ENCODE results near the gene MYO10.
"Not testable (repeated sequence)": the region's sequence is repeated elsewhere in the genome, so short reads cannot be mapped to it uniquely, and the experiment has no call there.

Gene MYO10

DNA sequence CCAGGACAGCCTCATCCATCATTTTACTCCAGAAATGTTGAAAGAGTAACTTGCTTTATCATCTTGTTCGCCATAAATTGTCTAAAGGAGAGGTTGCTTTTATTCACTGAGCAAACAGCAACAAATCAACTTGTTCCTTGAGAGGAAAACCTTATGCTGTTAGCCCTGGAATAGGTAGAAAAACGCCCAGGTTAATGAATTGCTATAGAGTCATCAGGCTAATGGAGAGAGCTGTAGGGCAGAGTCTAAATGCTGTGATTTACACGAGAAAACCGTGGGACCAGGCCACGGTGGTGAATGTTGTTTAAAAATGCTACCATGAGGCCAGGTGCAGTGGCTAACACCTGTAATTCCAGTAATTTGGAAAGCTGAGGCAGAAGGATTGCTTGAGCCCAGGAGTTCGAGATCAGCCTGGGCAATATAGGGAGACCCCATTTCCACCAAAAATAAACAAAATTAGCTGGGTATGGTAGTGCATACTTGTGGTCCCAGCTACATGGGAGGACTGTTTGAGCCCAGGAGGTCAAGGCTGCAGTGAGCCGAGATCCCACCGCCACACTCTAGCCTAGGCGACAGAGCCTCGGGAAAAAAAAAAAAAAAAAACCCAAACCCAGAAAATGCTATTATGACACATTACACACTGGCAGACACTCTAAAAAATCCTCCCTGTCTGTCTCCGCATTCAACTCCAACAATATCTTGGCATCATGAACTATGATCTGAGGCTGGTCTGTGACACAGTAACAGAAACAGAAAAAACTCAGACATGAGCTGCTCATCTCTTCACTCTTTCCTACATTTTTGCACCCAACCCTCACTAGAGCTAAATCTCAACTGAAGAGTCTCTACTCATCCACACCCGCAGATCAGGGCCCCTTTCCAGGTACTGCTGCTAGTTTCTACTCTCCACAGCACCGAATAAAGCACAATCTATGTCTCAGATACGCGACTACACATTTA lies 200.7 kb downstream of the MYO10 start:
- no peak for DNase-seq

DNA sequence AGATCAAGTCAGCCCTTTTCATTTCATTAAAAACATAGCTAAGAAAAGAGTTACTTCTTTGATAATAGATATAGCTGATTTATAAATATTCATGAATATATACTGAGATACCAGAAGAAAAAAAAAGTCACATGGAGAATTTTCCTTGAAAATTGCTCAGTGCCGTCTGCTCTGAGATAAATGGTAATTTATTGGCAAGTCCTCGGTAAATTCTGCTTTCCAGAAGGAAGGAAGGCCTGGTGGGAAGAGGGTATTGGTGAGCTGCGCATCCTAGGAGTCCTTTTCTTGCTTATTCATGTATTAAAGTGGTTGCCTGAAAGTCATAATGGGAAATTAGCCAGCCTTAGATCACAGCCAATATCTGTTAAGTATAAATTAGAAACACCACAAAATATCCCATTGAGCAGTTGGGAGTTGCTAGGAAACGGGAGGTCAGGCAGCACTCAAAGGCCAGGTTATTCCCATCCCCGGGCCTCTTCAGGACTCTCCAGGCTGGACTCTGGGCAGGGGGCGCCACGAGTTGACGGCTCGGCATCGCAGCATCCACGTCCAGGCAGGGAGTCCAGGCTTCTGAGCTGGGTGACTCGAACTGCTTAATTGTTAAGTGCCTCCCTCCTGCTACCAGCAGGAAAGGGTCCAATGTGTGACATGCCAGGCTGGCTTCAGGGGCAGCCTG lies 202.6 kb downstream of the MYO10 start:
- DNase-seq: peak; percentile 73

DNA sequence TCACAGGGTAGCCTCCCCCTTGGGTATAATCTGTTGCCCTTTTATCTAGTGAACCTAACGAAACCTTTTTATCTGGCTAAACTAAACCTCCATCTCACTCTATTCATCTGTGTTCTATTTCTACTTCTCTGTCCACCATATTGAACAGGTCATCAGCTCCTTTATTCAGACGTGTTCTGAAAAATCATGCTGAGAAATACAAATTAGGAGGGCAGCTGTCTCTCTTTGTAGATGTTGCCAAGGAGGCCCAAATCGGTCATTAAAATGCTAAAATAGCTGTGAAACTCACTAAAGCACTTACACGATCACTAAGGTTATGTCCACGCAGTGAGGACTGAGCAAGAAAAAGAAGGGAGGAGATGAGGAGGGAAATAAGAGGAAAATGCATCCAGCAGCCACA lies 203.7 kb downstream of the MYO10 start:
- DNase-seq: no peak

DNA sequence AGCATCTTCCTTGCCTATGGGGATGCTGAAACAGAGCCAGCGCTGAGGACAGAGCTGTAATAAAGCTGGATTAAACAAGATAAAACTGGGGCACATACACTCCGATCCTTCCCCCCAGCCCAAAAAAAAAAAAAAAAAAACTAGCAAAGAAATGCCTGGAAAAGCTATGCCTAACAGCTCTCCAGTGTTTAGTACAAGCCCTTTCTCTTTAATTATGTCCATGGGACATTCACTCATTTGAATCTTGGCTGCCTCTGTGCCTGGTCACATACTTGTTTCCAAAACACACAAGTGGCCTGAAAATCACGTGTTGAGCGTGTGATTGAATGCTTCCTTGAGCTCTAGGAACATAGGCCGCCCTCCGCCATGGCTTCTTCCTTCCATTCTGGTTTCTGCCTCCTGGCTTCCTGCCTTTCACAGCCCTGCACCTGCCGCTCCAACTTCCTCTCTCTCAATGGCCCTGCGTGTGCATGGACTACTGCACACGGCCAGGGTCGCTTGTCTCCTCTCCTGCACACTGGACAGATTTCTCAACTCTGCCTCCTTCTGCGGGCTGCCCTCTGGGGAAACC lies 208.2 kb downstream of the MYO10 start:
- DNase-seq: no peak

DNA sequence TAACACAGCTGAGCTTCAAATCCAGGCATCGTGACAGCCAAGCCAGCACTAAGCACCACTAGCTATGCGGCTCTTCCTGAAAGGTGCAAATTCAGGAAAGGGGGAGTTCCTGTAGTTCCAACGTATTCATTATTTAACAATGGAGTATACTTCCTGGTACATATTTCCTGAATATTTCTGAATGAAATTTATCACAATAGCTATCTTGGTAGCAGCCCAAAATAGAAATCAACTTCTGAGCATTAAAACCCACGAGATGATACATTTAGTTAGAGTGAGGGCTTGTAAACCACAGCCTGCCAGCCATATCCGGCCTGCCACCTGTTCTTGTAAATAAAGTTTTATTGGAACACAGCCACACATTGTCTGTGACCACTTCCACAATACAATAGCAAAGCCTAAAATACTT lies 209.5 kb downstream of the MYO10 start:
- DNase-seq: no peak

DNA sequence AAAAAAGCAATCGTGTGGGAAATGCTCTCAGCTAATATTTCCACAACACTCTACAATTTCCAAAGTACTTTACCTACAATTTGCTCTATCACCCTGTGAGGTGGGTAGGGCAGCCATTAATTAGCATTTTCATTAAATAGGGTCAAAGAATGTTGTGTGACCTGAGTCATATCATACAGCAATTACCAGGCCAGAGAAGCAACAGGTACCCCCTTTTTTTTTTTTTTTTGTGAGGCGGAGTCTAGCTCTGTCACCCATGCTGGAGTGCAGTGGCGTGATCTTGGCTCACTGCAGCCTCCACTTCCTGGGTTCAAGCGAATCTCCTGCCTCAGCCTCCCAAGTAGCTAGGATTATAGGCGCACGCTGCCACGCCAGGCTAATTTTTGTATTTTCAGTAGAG lies 210.5 kb downstream of the MYO10 start:
- DNase-seq: no peak

DNA sequence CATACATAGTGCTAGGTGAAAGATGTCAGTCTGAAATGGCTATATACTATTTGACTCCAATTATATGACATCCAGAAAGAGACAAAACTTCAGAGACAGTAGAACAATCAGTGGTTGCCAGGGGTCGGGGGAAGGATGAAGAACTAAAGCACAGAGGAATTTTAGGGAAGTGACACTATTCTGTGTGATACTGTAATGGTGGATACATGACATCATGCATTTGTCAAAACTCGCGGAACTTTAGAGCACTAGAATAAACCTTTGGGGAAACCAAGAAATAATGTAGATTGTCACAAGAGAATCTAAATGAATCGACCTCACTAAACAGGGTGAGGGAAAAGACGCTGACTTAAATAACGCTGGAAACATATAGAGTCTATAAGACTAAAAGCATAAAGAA lies 212.3 kb downstream of the MYO10 start:
- no peak for DNase-seq

DNA sequence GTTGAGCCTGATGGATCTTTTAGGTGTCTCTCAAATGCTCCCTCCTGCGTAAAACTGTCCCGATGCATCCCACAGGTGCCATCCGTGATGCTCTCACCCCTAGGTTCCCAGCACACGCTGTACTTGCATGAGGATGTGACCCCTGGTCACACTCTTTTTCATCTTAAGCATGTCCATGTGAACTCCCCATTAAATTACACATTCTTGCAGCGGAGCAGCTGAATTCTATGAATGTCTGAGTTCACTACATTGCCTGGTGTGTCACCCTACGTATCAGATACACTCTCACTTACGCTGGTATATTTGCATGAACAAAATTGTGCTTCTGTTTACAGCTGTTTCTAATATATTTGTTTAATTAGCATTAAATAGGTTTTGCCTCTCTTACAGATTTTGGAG lies 214.0 kb downstream of the MYO10 start:
- no peak for DNase-seq

DNA sequence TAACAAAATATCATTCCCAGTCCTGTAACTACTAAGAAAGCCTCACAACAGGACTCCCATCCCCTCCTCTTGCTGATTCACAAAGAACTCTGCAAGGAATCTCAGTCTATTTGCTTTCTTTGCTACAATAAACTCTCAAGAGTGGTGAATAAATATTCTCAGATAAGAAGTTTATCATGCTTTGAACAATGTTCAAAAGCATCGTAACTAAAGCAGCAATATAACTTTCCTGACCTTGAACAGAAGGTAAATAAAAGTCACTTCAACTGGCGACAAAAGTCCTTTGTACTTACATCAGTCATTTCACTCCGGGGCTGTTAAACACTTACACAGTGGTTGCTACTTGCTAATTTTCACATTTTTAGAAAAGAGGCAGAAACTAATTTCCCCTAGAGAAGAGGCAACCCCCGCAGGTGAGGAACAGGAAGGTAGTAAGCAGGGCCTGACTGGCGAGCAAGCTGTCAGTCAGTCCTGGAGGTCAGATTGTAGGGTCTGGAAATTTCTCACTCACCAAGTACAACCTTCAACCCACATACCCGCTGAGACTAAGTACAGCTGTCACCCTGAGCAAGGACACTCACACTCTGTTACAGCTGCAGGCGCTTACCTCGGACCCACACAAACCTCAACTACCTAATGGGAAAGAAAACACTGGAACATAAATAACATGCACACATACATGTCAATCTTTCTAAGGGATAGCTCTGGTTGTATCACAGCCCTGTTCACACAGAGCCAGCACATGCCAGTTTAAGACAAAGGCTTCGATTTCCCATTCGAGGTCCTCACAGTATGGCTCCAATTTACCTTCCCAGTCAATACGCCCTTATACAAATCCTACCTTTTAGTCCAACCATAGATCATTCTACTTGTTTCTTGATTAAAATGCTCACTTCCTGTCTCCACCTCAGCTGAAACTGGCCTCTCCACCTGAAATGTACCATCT lies 214.7 kb downstream of the MYO10 start:
- no peak for DNase-seq

DNA sequence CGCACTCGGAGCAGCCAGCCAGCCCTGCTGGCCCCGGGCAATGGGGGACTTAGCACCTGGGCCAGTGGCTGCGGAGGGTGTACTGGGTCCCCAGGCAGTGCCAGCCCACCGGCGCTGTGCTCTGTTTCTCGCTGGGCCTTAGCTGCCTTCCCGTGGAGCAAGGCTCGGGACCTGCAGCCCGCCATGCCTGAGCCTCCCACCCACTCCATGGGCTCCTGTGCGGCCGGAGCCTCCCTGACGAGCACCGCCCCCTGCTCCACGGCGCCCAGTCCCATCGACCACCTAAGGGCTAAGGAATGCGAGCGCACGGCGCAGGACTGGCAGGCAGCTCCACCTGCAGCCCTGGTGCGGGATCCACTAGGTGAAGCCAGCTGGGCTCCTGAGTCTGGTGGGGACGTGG lies 218.1 kb downstream of the MYO10 start:
- DNase-seq: not testable (repeated sequence)

DNA sequence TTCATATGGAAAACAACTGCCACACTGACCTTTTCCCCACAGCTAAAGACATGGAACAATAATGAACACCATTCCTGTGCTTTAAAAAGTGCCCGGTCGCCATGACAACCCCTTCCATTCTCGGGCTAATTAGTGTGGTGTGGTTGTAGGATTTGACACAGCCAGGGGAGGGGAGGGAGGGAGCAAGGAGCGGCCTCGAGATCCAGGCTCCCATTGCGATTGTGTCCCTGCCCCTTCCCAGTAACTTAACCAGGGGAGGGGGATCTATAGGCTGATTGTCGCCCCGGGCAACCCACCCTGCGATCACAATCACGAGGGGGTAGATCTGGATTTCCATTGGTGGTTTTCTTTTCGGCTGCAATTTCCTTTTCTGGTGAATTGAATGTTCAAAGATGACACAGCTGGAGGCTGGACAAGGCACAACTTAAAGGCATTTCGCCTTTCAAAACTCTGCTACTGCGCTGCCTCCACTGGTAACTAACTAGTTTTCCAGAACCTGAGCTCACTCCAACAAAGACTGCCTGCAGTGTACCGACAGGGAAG lies 222.6 kb downstream of the MYO10 start:
- peak; percentile 87 for DNase-seq

DNA sequence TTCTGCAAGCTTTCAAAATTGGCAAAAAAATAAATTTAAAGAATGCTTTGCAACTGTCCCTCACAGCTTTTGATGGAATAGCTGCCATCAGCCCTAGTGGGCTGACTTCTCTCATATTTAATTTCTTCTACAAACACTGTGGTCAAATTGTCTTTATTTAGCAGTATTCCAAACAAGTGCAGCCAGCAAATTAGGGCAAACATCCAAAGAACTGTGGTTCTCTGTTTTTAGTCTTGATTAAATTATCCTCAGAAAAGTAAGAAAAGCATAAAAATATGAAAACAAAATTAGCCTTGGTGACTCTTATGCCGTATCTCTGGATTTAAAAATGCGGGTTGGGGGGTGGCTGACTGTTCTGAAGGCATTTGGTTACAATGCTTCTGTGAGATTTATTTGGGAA lies 223.5 kb downstream of the MYO10 start:
- DNase-seq: no peak

DNA sequence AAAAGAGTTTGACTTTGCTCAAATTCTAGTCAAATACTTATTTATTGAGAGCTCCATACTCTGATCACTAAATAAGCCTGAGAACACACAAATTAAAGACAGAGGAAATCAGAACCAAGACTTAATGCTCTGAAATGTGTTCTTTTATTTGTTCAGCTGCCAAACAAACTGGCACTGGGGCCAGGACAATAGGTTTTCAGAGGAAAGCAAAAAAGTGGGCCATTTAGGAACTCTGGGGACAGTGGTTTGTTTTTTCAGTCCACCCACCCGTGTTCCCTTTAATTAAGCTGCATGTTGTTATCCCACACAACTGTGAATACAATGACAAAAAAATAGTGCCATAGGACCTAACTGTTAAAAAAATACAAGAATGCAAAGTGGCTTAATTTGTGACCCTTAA lies 223.9 kb downstream of the MYO10 start:
- no peak for DNase-seq

DNA sequence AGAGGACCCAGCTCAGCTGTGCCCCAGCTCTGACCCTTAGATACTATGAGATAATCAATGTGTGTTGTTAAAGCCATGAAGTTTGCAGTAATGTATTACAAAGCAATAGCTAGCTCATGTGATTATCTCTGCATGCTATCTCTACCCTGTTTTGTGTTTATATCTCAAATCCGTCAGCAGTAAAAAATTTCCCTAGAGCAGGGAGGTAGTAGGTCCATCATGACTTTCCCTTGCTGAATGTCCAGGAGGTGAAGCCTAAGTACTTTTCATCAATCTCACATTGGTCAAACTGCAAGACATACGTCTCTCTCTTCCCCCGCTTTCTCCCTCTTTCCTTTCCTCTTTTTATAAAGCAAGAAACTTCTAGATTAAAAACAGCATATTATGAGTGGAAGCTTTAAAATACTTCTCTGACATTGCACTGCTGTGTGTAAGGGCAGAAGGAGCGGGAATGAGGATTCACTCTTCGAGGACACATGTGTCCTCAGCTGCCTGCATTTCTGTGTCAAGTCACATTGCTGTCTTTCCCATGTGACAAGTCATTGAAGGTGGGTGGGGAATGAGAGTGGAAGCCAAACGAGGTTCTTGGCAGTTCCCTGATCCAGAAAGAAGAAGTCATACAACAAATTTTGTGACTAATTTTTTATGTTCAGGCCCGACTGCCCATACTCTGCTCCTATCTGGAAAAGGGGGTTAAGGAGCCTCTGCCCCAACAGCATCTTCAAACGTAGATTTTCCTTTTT lies 226.2 kb downstream of the MYO10 start:
- DNase-seq: no peak

DNA sequence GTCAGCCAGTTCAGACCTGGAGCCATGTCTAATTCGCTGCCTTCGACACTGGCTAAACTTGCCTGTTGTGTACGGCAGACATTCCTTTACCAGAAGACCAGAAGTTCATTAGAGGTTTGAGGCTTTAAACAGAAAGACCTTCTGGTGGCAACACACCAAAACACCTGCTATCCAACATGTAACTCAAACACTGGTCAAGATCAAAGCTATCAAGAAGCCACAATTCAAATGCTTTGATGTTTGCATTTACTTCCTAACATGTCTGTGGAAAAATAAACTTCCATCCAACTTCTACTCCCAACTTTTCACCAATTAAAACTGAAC lies 228.3 kb downstream of the MYO10 start:
- DNase-seq: no peak

DNA sequence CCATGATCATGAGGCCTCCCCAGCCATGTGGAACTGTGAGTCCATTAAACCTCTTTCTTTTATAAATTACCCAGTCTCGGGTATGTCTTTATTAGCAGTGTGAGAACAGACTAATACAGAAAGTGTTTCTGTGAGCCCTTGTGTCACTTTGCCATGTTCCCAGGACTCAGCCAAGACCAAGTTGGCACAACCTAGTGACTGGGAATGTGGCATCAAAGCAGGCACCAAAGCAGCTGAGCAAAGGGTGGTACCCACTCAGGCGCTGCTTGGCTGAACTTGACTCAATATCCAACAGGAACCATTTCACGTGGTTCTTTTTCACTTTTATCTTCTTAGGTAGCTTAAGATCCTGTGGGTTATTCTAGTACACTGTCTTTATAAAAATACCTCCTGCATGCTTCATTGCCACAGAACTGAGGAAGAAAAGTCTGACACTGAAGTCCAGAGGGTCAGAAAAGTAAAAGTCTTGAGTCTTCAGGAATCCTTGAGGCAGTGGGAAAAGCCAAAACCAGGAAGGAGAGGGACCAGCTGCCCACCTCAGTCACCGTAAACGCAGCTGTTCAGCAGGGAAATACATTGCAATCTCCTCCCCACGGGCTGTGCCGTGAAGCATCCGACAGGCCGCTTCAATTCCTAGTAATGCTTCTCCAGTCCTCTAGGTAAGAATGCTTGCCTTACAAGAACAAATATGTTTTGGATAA lies 228.8 kb downstream of the MYO10 start:
- no peak for DNase-seq

DNA sequence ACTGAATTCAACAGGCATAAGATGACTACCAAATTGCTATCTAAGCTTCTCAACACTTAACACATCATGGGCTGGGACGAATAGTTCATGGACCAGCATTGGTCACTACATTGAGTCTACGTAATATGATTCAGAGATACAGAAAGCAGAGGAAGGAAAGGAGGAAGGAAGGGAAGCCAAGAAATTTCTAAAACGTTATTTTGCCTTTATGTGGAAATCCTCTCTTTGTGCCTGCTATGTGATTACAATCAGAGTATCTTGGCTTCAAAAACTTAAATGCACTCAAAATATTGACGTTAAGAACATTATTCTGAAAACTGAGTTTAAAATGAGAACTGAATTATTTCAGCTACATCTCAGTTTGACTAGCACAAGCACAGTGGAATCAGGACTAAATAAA lies 231.1 kb downstream of the MYO10 start:
- no peak for DNase-seq

DNA sequence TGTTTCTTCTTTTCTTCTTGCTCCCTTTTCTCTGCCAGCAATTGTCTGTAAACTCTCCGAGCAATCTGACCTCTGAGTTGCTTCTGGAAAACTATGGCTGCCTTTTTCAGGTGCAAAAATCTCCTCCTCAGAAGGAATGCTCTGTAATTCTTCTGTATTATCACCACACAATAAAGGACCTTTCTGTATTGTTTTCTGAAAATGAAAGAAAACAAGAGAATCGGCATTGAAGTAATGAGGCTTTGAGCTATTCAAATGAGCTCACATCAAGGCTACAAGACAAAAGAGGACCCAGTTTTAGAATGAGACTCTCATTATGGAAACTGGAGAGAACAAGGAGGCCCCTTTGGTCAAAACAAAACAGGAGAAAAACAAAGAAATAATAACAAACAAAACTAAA lies 233.1 kb downstream of the MYO10 start:
- no peak for DNase-seq

DNA sequence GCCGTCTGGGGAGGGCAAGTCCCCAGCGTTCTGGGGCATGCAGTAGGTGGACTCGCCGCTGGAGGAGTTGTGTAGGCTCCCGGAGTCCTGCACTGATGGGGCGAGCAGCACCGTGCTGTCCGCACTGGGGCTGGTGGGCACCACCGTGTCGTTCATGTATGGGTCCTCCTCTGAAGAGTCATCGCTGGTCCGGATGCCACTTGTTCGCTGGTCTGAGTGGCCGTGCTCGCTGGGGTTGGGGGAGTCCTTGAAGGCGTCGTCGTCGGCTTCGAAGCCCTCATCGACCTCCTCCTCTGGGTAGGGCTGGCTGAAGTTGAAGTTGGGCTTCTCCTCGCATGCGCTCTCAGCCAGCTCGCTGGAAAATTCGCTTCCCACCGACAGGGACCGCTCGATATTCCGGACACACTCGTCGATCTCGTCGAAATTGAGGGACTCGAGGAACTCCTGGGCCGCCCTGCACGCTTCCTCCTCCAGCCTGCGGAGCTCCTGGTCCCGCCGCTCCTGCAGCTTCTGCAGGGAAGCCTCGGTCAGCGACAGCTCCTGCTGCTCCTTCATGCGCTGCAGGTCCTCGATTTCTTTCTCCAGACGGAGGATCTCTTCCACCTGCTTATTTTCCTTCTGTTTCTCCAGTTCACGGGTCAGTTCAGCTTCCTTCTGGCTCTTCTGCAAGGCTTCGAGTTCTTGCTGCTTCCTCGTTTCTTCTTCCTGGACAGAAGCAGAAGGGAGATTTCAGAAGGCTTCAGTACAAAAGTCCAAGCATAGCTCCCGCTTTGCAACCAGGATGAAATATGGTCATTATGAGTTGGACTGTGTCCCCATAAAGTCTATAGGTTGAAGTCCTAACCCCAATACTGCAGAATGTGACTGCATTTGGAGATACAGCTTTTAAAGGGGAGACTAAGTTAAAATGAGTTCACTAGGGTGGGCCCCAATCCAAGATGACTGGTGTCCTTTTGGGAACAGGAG lies 234.7 kb downstream of the MYO10 start:
- no peak for DNase-seq

DNA sequence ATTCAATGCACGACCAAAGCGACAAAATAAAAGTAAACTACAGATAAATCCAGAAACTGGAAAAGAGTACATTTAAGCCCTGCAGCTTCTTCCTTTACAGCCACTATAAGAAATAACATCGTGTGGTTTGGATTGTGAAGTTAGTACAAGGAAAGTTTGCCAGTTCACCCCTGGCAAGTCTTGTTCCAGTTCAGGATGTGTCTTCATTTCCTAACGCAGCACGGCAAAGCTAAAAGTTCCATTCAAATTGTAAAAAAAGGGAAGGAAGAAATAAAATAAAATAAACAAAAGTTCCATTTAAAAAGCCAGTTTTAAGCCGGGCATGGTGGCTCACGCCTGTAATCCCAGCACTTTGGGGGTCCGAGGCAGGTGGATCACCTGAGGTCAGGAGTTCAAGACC lies 236.0 kb downstream of the MYO10 start:
- DNase-seq: no peak
